Fibroblast of skin of back (primary cell): Measurements from ENCODE around the gene KCNS1. TPM values are rescaled to one million over a fixed set of nuclear protein-coding genes. Genes with fewer than 3 reads are reported as not detected.
"Not testable (repeated sequence)": the region's sequence is repeated elsewhere in the genome, so short reads cannot be mapped to it uniquely, and the experiment has no call there.

Experiments used
- DNase-seq: peaks from one replicate; pipeline ENCODE4 v3.0.0-alpha.2; 2013
- polyA plus RNA-seq, 2 experiments: library from polyadenylated mRNA; unstranded; fragments of 120-200 nt; gene quantifications; one replicate each; pipeline ENCODE4 v1.2.1, GENCODE V29; 2013; ENCODE audit not compliant: insufficient read length in 2 of 2

Gene KCNS1
- polyA plus RNA-seq (2013, experiment 1 of 2; ENCODE audit: insufficient read length), result 0.59 TPM
- polyA plus RNA-seq (2013, experiment 2 of 2; ENCODE audit: insufficient read length), result 0.28 TPM

DNA sequence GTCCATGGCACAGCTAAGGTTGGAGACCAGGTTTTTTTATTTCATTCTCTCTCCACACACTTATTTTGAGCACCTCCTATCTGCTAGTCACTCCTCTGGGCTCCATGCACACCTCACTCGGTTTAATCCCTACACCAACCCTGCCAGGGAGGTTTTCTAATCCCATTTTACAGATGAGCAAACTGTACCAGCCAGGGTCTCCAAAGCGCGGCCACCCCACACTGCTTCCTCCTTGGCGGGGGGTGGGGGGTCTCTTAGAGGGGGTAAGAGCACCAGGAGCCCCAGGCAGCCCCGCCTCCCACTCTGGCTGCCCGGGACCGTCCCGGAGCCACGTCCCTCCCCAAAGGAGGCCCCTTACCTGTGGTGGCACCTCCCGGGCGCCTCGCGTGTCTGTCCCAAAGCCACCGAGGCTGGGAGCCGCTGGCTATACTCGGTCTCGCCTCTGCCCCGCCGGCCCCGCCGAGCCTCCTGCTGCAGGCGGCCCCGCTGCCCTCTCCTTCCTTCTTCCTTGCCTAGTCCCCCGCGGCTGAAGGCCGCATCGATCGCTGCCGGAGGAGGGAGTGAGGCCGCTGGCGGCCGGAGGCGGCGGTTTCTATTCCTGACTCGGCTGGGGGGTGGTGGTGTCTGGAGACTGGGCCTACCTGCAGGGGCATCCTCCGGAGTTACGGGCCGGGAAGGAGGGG lies at the start of gene KCNS1:
Gene KCNS1 (minus strand): TSS at position 565 of the 683 bp plus-strand sequence. CDS start 1,891 bp downstream, outside the sequence.
- no peak for DNase-seq

DNA sequence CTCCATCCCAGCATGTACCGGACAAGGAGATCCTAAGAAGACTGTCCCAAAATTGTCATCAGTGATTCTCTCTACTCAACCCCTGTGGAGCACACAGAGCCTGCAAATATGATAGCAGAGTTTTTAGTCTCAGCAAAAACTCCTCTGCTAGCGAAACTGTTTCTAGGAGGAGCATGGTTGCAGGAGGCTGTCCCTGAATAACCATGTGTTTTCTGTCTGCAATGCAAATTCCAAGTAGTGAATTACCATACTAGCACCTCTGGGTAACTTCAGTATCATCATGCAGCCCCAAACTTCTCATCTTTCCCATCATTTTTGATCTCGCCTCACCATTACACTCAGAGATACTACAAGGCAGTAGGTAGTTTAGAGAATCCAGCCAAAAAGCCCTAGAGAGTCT lies 48.1 kb upstream of the KCNS1 start:
- no peak for DNase-seq

DNA sequence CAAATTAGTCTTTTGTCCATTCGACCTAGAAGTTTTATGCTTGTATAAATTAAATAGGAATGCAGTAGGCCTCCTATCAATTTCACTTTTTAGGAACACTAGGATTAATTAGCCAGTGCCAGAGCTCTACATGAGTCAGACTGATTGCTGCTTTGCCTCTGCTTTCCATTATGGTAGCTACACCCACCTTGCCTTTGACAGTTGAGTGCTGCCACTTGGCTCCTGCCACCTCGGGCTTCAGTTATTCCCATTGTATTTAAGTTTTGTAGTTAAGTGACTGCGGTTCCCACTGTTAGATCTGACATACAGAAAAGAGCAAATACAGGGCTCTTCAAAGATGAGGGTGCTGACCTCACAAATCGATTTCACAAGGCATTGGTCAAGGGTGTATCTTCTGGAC lies 39.9 kb upstream of the KCNS1 start:
- no peak for DNase-seq

- DNase-seq, result not testable (repeated sequence)
Measured at GRCh38 chr20:45139733-45140375, 38.9 kb upstream of the KCNS1 start.

GRCh38 chr20:45138561-45139300 lies 37.8 kb upstream of the KCNS1 start:
- no peak for DNase-seq

GRCh38 chr20:45136911-45137310 lies 36.0 kb upstream of the KCNS1 start:
- no peak for DNase-seq

GRCh38 chr20:45128099-45128498 lies 27.2 kb upstream of the KCNS1 start:
- DNase-seq, result no peak

- no peak for DNase-seq
Measured at GRCh38 chr20:45124365-45124764, 23.4 kb upstream of the KCNS1 start, which contains the start of gene WFDC12. TSS of gene WFDC12 (minus strand) at chr20:45124465. CDS start at chr20:45124447, 18 bp downstream.

GRCh38 chr20:45121388-45121787 lies 20.5 kb upstream of the KCNS1 start:
- DNase-seq, result no peak

GRCh38 chr20:45119556-45120266 lies 18.8 kb upstream of the KCNS1 start:
- no peak for DNase-seq

GRCh38 chr20:45118028-45118427 lies 17.1 kb upstream of the KCNS1 start:
- no peak for DNase-seq

DNA sequence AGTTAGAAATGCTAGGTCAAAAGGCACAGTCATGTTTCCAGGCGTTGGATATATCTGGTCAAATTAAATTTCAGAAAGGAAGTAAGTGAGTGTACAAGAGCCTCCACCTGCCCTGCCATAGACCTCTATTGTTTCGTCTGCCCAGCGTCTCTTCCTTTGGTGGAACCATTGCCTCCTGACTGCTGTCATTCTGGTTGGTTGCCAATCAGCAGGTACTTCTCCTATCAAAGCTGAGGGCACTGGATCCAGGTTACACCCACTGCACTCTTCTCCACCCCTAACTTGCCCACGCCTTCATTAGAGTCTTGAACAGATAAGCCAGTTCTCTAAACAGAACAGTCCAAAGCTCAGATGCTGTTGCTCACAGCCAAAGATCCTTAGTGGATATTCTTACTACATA lies 16.7 kb upstream of the KCNS1 start:
- DNase-seq, result no peak

DNA sequence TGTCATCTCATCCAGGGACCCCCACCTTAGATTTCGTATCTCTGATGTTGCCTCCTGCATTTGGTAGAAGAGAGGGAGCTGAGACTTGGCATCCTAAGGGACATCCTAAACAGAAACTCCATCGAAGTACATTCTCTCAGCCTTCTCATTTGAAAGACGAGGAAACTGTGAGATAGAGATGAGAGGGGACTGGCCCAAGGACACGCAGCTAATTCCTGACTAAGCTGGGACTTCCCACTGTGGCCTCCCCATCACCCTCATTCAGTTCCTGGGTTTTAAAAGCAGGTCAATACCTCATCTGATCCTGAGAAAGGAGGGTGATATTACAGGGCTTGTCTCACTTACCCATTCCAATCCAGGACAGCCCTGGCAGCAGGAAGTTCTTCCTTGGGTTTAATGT lies 14.9 kb upstream of the KCNS1 start:
- DNase-seq, result no peak

DNA sequence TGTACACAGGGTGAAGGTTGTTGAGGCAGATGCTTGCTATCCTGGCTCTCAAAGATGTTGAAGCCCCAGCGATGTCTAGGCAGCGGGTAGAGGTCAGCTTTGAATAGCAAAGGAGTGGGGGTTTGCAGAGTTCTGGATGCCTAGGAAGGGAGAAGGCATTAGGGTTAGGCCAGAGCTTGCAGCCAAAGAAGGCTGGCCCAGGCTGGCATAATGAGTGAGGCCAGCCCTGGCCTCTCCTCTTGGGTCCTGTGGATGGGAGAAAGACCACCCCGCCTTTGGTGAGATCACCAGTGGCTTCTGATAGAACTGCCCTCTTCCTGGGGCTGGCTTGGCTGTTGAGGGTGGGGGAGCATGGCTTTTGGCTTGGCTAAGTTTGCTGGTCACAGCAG lies 14.5 kb upstream of the KCNS1 start:
- no peak for DNase-seq

GRCh38 chr20:45114465-45115385 lies 13.8 kb upstream of the KCNS1 start, which contains the start of gene WFDC5:
TSS of gene WFDC5 (minus strand) at chr20:45115174. CDS start at chr20:45115083, 91 bp downstream.
- no peak for DNase-seq

DNA sequence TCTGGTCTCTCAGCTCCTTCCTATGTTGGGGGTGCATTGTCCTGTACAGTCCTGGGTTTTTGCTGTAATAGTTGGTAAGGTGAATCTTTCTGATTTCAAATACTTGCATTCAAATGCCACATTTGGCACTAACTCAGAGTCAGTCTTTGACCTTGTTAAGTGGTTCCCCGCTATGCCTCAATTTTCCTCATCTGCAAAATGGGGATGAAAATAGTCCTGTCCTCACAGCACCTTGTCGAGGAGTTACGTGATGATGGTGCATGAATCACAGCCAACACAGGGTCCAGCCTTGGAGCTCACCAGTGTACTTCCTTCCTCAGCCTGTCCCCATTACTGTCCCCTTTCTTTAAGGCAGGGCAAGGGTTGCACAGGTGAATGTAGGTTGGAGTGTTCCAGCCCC lies 12.9 kb upstream of the KCNS1 start:
- no peak for DNase-seq

DNA sequence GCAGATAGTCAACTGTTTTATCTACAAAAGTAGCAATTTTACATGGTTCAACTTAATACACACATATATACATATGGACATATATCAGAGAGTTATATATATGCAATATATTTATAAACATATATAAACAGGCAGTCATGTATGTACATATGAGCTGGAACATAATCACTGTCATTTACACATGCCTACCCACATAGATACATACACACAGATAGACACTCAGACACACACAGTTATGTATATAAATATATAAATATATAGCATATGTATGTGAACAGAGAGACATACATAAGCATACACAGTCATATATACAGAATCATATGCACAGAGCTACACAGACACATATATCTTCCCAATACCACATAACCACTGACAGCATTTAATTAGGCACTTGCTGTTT lies 11.8 kb upstream of the KCNS1 start:
- no peak for DNase-seq

- peak; percentile 27 for DNase-seq
Measured at GRCh38 chr20:45111799-45112471, 11.0 kb upstream of the KCNS1 start.

- no peak for DNase-seq
Measured at GRCh38 chr20:45111285-45111684, 10.4 kb upstream of the KCNS1 start.

- DNase-seq, result no peak
Measured at GRCh38 chr20:45110301-45110700, 9.4 kb upstream of the KCNS1 start.

- DNase-seq, result no peak
Measured at GRCh38 chr20:45109634-45110033, 8.7 kb upstream of the KCNS1 start.
